ENCODE measurements around the gene SLIT1.

GRCh38 chr10:97151307-97151914 is 34.3 kb downstream of the SLIT1 start:
- TF ChIP-seq POLR2A (IDR thresholded peaks at IDR 0.05): no peak
- no peak for TF ChIP-seq CTCF (IDR thresholded peaks at IDR 0.05 in 4 of 5, conservative IDR thresholded peaks at IDR 0.05 in 1 of 5)
